ENCODE measurements around the gene LMBR1.

DNA sequence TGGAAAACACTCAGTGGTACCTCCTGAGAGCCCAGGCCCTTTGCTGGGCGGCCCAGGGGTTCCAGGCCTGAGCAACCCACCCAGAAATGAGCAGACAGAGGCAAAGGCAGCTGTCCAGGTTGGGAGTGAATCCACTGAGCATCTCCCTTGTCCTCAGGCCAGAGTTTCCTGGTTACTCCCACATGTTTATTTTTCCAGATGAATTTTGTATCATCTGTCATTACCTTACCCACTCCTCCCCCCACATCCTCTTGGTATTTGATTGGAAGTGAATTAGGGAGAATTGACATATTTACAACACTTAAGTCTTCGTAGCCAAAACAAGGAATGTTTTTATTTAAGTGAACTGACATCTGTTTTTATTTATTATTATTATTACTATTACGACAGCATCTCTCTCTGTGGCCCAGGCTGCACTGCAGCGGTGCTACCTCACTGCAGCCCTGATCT is 13.2 kb upstream of the LMBR1 start:
- TF ChIP-seq POLR2A (IDR thresholded peaks at IDR 0.05; ENCODE audit: low read depth) = no peak
- TF ChIP-seq CTCF (IDR thresholded peaks at IDR 0.05) = no peak
